Limb (tissue), 2 donors: Measurements from ENCODE around the gene IGFBP4.

Experiments used
- DNase-seq, 2 donors: peaks; one replicate each; pipeline ENCODE4 v3.0.0-alpha.2; 2016; ENCODE audit errors: extremely low spot score in 2 of 2

IGFBP4 gene

DNA sequence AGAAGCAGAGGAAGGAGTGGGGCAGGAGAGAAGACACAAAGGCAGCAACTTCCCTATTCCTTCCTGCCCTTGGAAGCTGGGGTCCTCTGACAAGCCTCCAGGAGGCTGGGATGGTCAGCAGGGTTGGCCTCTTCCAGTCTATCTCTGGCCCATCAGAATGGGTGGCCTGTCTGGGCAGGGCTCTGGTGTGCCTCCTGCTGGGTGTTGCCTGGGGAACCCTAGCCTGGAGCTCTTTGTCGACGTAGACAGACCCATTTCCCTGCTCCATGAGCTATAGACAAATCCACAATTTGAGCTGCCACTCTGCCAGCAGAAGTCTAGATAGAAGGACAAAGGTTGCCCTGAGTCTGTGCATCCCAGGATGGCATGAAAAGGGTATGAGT is 11.4 kb downstream of the IGFBP4 start:
- DNase-seq: no peak

DNA sequence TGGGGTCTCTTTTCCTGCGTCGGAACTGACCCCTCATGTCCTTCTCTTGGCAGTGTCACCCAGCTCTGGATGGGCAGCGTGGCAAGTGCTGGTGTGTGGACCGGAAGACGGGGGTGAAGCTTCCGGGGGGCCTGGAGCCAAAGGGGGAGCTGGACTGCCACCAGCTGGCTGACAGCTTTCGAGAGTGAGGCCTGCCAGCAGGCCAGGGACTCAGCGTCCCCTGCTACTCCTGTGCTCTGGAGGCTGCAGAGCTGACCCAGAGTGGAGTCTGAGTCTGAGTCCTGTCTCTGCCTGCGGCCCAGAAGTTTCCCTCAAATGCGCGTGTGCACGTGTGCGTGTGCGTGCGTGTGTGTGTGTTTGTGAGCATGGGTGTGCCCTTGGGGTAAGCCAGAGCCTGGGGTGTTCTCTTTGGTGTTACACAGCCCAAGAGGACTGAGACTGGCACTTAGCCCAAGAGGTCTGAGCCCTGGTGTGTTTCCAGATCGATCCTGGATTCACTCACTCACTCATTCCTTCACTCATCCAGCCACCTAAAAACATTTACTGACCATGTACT is 13.2 kb downstream of the IGFBP4 start:
- DNase-seq: no peak

DNA sequence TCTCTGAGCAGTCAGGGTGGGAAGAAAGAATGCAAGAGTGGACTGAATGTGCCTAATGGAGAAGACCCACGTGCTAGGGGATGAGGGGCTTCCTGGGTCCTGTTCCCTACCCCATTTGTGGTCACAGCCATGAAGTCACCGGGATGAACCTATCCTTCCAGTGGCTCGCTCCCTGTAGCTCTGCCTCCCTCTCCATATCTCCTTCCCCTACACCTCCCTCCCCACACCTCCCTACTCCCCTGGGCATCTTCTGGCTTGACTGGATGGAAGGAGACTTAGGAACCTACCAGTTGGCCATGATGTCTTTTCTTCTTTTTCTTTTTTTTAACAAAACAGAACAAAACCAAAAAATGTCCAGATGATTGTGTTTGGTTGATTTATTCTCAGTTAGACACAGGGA is 14.1 kb downstream of the IGFBP4 start:
- DNase-seq: no peak

DNA sequence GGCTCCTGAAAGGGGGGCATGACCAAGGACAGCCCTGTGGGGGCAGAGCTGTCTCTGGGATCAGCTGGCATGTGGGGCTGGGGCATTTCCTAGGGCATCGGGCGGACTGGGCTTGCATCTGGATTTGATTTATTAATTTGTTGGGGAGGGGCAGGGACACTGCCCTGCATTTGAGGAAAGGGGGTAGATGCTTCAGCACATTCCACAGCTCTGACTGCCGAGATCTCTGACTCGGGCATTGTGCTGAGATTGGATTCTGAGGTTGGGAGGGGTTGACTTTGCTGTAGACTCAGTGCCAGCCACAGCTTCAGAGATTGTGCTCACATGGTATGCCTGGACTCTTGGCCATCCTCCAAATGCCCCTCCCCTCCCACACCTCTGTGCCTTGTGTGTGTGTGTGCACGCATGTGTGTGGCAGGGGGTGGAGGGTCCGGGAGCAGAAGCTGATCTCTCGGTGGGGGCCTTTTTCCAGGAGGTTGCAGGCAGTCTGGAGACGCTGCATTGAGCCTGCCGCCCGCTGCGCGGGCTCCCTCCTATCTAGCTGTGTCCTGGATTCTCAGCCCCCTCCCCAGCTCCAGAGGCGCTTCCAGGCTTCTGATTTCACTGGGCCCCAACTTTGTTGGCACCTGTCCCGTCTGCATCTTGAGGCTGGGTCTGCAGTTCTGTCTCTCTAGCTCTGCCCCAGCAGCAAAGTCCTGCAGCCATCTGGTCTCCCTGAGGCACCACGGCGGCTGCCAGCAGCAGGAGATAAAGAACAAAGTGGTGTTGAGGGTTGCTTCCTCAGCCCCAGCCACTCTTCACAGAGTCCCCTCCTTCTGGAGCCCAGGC is 14.9 kb downstream of the IGFBP4 start:
- DNase-seq: peak; percentile 72 to 79

DNA sequence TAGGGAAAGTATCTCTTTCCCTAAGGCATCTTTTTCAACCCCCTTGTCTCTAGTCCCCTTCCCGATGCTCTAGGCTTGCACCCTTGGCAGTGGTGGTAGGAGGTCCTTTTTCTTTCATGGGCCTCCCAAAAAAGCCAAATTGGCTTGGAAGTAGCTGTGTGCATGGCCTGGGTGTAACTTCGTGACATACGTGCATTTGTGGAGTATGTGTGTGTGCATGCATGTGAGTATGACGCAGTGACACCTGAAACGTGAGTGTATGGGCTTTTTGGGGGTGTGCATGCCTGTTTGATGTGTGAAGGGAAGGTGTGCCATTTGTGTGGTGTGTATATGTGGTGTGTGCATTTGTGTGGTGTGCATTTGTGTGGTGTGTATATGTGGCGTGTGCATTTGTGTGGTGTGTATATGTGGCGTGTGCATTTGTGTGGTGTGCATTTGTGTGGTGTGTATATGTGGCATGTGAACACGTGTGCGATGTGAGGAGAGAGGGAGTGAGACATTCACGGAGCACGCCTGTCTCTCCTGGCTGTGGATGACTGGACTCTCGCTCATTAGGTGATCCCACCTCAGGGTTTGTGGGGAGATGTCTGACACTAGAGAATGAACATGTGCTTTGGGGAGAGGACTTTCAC is 15.7 kb downstream of the IGFBP4 start:
- DNase-seq: no peak

DNA sequence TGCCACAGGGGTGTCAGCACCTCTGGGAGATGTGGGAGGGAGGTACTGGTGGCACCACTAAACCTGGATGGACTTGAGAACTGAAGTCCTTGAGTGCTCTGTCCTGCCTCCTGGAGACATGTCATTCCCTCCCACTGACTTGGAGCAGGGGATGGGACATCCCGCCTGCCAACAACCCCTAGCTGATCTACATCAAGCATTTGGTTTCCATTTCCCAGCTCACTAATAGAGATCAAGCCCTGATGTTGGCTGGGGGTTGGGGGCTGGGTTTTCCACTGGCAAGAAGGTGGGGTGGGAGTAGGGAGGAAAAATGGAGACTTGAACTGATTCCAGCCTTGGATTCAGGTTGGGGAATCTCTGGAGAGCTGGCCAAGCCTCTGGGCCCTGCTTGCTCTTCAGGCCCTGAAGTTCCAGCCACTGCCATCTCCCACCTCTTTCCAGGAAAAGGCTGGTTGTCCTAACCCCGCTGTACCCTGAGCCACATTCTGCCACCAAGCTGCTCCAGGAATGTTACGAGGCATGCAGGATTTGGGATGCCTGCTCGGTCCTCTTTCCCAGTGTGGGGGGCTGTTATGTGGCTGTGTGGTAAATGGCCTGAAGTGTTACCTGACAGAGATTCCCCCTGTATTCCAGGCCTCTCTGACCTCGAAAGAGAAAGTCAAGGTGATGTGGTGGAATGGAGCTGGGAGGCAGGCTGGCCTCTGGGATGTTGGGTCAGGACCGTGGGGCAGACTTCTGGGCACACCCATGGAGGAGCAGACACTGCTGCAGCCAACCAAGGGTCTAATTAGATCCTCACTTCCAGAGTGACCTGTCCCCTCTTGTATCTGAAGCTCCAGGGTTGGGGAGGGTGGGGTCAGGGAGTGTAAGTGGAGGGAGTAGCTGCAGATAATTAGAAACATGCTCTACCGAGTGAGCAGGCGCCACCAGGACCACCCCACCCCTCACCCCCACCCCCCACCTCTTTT is 16.7 kb downstream of the IGFBP4 start:
- DNase-seq: peak in 1 of 2 donors; percentile 15

DNA sequence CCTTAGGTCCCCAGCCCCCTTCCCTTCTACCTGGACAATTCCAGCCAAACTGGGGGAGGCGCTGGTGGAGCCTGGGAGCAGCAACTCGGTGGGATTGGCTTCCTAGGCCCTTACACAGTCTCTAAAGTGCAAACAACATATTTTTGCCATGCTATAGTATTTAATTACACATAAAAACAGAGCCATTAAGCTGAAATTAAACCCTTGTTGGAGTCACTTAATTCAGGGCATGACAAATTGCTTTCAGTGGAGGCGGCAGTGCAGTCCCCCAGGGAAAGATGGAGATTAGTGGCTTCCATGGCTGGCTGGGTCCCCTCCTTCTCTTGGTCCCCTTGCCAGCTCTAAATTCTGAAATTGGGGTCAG is 17.3 kb downstream of the IGFBP4 start:
- no peak for DNase-seq

DNA sequence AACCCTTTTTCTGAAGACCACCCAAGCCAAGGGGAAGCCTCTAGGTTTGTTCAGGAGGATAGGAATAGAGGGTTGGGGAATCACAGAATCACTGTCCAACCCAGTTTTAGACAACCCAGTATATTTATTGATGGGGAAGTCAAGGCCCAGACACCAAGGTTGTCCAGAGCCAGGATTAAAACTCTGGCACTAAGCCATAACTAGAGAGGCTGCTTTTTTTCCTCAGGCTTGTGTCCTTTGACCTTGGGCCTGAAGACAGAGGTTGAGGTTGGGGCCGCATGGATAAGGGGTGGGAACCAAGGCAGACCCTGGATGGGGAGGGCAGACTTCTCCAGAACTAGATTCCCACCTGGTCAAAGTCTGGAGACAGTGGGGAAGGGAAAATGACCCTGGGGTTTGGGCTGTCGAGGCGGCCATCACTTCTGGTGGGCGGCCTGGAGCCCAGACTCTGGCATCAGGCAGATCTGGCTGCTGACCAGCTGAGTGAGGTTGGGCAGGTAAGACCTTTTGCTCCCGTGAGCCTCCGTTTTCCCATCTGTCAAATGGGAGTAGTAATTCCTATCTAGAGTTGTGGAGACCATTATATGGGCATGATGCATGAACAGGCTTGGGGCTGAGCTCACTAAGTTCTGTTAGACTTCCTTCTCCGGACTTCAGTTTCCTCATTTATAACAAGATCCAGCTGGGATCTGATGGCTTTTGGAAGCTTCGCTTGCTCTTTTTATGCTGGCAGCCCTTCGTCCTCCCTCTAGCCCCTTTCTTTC is 17.9 kb downstream of the IGFBP4 start:
- DNase-seq: peak in 1 of 2 donors; percentile 57

DNA sequence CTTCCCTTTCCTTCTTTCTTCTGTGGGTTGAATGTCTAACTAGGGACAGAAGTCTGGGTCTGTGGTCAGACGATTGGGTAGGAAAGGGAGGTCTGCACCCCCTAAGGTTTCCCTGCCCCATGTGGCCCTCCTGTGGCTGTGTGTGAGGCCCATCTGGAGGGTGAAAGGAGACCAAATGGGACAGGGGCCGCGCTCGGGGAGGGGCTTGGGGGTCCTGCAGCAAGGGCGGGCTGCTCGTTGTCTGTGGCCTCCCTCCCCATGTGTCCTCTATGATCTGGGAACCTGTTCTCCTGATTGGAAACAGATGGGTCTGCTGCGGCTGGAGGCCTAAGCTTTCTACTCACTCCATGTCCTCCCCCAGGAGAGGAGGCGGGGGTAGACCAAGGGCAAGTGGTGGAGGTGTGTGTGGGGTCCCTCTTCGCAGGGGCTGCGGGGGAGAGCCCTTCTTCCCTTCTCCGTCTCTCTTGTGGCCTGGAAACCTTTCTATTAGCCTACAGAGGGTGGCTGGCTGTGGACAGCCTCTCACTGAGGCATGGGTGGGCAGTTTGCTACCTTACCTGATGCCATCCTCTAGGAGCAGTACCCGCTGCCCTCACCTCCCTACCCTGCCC is 18.6 kb downstream of the IGFBP4 start:
- DNase-seq: peak; percentile 34 to 57

DNA sequence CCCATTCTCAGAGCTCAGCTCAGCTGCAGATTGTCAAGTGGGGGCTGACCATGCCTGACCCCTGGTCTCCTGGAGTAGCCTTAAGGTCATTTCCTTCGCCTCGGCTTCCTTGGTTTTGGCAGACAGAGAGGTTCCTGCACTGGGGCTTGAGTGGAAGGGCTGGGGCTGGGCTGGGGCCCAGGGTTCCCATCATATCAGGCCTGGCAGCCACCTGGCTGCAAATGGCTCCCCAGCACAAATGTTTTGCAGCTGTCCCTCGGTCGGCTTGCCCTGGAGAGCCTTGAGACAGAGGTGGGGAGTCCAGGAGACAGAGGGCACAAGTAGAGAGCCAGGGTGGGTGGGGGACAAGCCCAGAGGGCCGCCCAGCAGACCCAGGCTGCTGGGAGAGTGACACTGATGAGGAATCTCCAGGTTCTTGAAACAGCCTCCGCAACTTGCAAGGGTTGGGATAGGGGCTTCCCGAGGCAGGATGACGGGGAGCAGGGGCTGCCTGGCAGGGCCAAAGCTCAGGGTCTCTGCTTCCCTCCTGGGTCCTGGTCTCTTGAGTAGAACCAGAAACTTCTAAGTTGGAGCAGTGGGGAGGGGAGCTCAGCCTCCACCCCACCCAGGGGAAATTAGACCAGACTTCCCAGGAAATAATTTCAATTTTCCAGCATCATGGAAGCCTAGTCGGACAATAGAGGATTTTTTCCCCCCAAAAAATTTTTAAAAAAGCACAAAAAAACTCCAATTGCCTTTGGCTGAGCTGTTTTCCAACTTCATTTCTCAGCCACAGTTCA is 19.3 kb downstream of the IGFBP4 start:
- peak in 1 of 2 donors; percentile 16 for DNase-seq

DNA sequence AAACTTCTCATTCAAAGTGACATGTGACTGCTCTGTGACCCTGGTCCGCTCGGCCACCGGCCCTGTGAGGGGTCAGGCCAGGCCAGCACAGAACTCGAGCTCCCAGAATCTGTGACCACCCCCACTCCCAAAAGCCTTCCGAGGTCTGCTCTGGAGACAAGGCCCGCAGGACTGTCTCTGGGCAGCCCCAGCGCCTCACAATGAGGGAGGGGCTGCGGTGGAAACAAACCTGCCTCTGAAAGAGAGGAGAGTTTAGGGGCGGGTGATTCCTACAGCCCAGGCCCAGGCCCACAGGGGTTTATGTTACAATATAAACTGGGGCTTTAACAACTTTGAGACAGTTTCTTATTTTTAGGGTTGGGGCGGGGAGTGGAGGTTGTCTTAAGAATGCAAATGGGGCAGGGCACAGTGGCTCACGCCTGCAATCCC is 19.9 kb downstream of the IGFBP4 start:
- DNase-seq: no peak

DNA sequence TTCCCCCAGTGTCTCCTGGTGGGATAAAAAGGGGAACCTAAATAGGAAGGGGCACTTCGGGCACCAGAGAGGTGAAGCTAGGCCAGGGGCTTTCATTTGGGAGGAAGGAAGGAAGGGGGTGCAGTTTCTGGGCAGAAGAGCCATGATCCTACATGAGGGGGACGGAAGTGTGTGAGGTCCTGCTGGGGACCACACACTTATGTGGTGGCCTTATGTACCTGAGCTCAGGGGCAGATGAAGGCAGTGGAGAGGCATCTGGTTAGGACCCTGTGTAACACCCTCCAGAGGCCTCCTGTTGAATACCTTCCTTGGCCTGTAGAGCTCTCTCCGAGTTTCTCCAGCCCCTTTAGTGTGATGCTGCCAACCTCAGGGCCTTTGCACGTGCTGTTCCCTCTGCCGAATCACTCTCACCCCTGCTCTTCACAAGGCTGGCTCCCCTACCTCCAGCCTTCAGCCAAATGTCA is 21.2 kb downstream of the IGFBP4 start:
- DNase-seq: no peak

DNA sequence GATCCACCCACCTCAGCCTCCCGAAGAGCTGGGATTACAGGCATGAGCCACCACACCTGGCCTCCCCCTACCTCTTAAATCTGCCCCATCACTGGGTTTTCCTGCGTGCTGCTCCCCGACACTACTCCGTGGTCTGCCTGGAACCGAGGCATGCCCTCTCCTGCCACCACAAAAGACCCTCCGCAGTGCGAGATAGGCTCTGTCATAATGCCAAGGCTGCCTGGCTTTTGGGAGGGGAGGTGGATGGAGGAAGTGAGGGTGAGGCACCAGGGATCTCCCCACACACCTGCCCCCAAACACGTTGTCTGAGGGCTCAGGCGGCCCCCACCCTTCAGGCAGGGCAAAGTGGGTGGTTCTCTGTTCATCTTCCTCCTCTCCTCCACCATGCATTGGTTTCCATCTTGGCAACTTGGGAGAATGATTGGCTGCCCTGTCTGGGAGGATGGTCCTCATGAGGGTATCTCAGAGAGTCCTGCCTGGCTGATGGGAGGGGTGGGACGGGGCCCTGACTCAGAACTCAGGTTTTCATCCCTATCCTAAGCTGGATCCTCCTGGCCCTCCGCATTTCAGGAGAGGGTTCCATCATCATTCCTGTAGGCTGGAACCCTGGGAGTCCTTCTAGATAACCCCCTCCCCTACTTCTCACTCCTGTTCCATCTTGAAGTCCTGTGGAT is 23.2 kb downstream of the IGFBP4 start:
- no peak for DNase-seq

DNA sequence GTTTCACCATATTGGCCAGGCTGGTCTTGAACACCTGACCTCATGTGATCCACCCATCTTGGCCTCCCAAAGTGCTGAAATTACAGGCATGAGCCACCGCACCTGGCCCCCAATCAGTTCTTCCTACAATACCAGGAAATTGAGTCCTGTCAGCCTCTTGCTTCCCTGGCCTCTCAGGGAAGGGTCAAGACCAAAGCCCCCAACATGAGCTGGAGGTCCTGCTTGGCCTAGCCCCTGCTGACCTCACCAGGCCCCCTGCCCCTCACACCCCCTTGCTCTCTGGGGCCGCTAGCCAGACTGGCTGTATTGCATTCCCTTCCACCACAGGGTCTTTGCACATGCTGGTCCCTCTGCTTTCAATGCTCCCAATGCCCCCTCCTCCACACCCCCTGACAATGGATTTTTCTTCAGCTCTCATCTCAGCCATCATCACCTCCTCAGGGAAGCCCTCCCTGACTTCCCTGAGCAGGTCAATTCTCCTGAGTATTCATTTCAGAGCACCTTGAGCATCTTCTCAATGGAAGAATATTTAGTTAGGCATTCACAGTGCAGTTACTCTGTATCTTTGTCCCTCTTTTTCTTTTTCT is 24.1 kb downstream of the IGFBP4 start:
- no peak for DNase-seq

DNA sequence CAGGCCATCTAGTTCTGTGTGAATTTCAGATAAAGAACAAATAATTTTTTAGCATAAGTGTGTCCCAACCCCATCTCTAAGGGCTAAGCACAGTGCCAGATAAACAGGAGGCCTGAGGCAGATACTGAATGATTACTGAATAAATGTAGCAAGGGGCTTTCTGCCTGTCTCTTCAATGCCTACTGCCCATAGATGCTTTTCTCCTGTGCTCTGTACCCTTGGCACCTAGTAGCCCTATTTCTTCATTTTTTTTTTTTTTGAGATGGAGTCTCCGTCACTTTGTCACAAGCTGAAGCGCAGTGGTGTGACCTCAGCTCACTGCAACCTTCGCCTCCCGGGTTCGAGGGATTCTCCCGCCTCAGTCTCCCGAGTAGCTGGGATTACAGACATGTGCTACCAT is 25.3 kb downstream of the IGFBP4 start:
- DNase-seq: no peak

DNA sequence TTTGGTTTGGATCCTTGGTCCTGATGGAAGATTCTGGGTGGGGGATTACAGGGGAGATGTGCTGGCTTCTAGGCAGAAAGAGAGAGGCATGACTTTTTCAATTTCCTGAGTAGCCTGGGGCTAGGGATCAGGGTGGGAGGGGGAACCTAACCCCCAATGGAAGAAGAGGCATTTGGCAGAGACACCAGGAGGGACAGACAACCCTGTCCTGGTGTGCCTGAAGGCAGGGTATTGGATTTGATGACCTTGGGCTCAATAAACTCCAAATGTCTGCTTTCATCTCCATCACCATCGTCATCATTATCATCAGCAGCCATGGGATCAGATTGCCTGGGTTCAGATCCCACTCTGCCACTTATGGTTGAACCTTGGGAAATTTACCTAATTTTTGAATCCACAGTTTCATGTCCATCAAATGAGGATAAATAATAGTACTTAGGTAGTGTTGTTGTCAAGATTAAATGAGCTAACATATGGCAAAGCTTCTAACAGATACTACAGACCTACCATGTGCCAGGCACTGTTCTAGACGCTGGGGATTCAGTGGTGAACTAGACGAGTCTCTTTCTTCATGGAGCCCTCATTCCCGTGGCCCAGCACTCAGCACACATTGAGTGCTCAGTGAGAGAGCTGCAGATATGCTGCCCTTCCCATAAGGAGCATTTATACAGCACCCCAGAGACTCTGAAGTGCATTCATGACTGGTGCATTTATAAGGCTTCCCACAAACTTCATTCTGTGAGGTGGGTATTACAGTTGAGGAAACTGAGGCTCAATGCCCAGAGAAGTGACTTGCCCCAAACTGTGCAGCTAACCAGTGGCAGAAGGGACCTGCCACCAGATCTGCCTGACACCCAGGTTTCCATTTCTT is 26.8 kb downstream of the IGFBP4 start:
- no peak for DNase-seq

DNA sequence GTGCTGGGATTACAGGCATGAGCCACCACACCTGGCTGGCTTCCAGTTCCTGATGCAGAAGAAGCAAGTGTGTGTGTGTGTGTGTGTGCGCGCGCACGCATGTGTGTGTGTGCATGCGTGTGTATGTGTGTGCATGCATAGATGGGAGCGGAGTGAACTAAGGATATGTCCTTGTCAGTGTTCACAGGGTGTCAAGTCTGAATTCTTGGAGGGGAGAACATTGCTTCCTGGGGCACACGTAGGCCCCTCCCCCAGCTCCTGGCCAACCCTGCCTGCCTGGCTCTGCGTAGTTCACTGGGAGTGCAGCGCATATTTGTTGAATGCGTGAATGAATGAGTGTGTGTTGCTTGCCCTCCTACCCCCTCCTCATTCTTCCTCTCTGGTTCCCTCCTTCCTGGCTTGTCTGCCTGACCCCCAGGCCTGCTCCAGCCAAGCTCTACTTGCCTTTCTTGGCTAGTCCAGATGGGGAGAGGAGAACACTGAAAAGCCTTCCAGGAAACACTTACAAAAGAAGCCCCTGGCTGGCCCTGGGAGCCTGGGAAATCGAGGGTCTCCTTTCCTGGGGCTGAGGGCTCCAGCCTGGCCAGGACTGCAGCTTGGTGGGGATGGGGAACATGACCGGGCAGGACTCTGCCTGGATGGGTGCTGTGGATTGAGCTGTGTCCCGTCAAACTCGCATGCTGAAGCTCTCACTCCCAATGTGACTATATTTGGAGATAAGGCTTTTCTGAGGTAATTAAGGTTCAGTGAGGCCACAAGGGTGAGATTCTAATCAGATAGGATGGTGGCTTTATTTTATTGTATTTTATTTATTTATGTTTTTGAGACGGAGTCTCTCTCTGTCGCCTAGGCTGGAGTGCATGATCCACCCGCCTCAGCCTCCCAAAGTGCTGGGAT is 27.9 kb downstream of the IGFBP4 start:
- DNase-seq: no peak
